ENCODE results near the gene ABCG1.

GRCh38 chr21:42220138-42220701 lies 1.3 kb downstream of the ABCG1 start:
- TF ChIP-seq CTCF (IDR thresholded peaks at IDR 0.05), result no peak
- no peak for TF ChIP-seq ELK1 (IDR thresholded peaks at IDR 0.05; ENCODE audit: low read depth, low read length)
- no peak for TF ChIP-seq REST (IDR thresholded peaks at IDR 0.05)
- no peak for TF ChIP-seq POLR2A (IDR thresholded peaks at IDR 0.05; ENCODE audit: low read length)
- TF ChIP-seq E2F6 (IDR thresholded peaks at IDR 0.05; ENCODE audit: borderline replicate concordance, low read depth), result no peak
